ENCODE results near the gene SCAI. TPM values are rescaled to one million over a fixed set of nuclear protein-coding genes. Genes with fewer than 3 reads are reported as not detected.

The SCAI gene
- total RNA-seq, 1 experiment from 2014 or later = 15.5 TPM

- H3K4me1 Mint-ChIP-seq = peaks cover 8% of the 10 kb centered on the region in 2 experiments
- Histone ChIP-seq H2BK20ac (ENCODE audit: low read depth, low read length, poor library complexity, severe bottlenecking) (no peak overlapping the region), H2BK15ac (ENCODE audit: low read depth, low read length) (no peak overlapping the region), H4K8ac (replicated peaks; ENCODE audit: insufficient read length, low read depth, low read length) (no peak overlapping the region), H4K20me1 (ENCODE audit: control insufficient read depth, insufficient read depth, insufficient read length) (no peaks in the 10 kb centered on the region), H3K23ac (ENCODE audit: insufficient read length, low read depth, low read length) (no peak overlapping the region), H2AK5ac (ENCODE audit: insufficient read length, low read length) (no peak overlapping the region), H2AFZ (ENCODE audit: low read length) (no peak overlapping the region), H3K27ac (ENCODE audit: insufficient read length, low read depth, low read length) (no peak overlapping the region), H3K23me2 (ENCODE audit: insufficient read length, low read depth, low read length, poor library complexity, severe bottlenecking) (no peaks in the 10 kb centered on the region), H3K27me3 (ENCODE audit: insufficient read depth, low read length) (no peaks in the 10 kb centered on the region), H3K14ac (ENCODE audit: insufficient read depth, low read length) (no peak overlapping the region), H3K79me2 (ENCODE audit: insufficient read depth, low read length) (no peaks in the 10 kb centered on the region; the same call in 1 of the 2 replicates), H3T11ph (ENCODE audit: low read length) (no peak overlapping the region), H3K4me2 (ENCODE audit: insufficient read depth, insufficient read length, low read length) (no peak overlapping the region), H3K4ac (ENCODE audit: low read depth, low read length) (no peak overlapping the region), H2BK5ac (ENCODE audit: insufficient read length, low read length) (no peak overlapping the region), H4K91ac (ENCODE audit: insufficient read length, low read depth, low read length) (no peak overlapping the region), H3K9ac (ENCODE audit: extremely low read depth, insufficient read length, low read length) (no peak overlapping the region), H2BK12ac (ENCODE audit: insufficient read length, low read depth, low read length) (no peak overlapping the region), H3K4me1 (ENCODE audit: insufficient read depth, low read length) (no peaks in the 10 kb centered on the region), H3K56ac (ENCODE audit: insufficient read length, low read depth, low read length) (no peak overlapping the region), H2BK120ac (ENCODE audit: low read depth, low read length, poor library complexity, severe bottlenecking) (no peak overlapping the region), H3K9me3 (ENCODE audit: control insufficient read depth, low read depth, low read length) (no peaks in the 10 kb centered on the region), H3K79me1 (ENCODE audit: insufficient read depth, low read depth, low read length, poor library complexity, severe bottlenecking) (no peaks in the 10 kb centered on the region), H3K18ac (ENCODE audit: insufficient read length, low read depth, low read length) (no peak overlapping the region), H4K5ac (ENCODE audit: insufficient read length, low read depth, low read length) (no peak overlapping the region)
- DNase-seq = no peak
- H3K4me3 Mint-ChIP-seq = peak overlapping the region in 1 of 2 experiments; percentile 20; a peak in 2 of 5 replicates
- peaks cover 0 to 11% (median 7%) of the 10 kb centered on the region in 3 experiments; a peak in 5 of 7 replicates for H3K36me3 Mint-ChIP-seq (ENCODE audit: insufficient read depth in 1 of 3, low read depth in 3 of 3)
- H3K27ac Mint-ChIP-seq = peak overlapping the region; percentile 55 to 95 (median 95); a peak in 4 of 7 replicates
- no peaks in the 10 kb centered on the region for H3K27me3 Mint-ChIP-seq (ENCODE audit: low read depth)
- no peak for TF ChIP-seq CTCF (conservative IDR thresholded peaks at IDR 0.05)
- no CpG with 5 or more reads among the region's 2 CpGs for WGBS (ENCODE audit: extremely low coverage, insufficient read length, low lambda C conversion rate)
- H3K9me3 Mint-ChIP-seq = no peaks in the 10 kb centered on the region
Observed at GRCh38 chr9:125126019-125126746, 17.1 kb downstream of the SCAI start.

All from H9 (cell line).